ENCODE data around the gene KIAA1586. TPM values are rescaled to one million over a fixed set of nuclear protein-coding genes. Genes with fewer than 3 reads are reported as not detected.
"Not testable (repeated sequence)": the region's sequence is repeated elsewhere in the genome, so short reads cannot be mapped to it uniquely, and the experiment has no call there.

The KIAA1586 gene
- polyA plus RNA-seq, result 12.9 TPM
- long read RNA-seq, donor 1, transcript KIAA1586-201 (4 exons, 2,933 nt), result major isoform, 5 of 6 reads
- long read RNA-seq, donor 1, partial matches to known transcripts, result 0 of 6 reads
- long read RNA-seq, donor 1, other reads (novel, unspliced or antisense), result 0 of 6 reads
- long read RNA-seq, donor 2, transcript KIAA1586-201 (4 exons, 2,933 nt), result major isoform, 6 of 8 reads
- long read RNA-seq, donor 2, partial matches to known transcripts, result 0 of 8 reads
- long read RNA-seq, donor 2, other reads (novel, unspliced or antisense), result 0 of 8 reads
- long read RNA-seq, donor 3, transcript KIAA1586-201 (4 exons, 2,933 nt), result major isoform, 12 of 24 reads
- long read RNA-seq, donor 3, partial matches to known transcripts, result 9 of 24 reads
- long read RNA-seq, donor 3, other reads (novel, unspliced or antisense), result 0 of 24 reads
- long read RNA-seq, donor 4, partial matches to known transcripts, result 0 of 2 reads
- long read RNA-seq, donor 4, other reads (novel, unspliced or antisense), result 0 of 2 reads
- long read RNA-seq, donor 5, transcript KIAA1586-201 (4 exons, 2,933 nt), result major isoform, 9 of 10 reads
- long read RNA-seq, donor 5, partial matches to known transcripts, result 0 of 10 reads
- long read RNA-seq, donor 5, other reads (novel, unspliced or antisense), result 0 of 10 reads
- long read RNA-seq, donor 6, transcript KIAA1586-201 (4 exons, 2,933 nt), result major isoform, 6 of 7 reads
- long read RNA-seq, donor 6, partial matches to known transcripts, result 0 of 7 reads
- long read RNA-seq, donor 6, other reads (novel, unspliced or antisense), result 0 of 7 reads
- long read RNA-seq, donor 7, transcript KIAA1586-201 (4 exons, 2,933 nt), result major isoform, 8 of 8 reads
- long read RNA-seq, donor 7, partial matches to known transcripts, result 0 of 8 reads
- long read RNA-seq, donor 7, other reads (novel, unspliced or antisense), result 0 of 8 reads
- long read RNA-seq, donor 8, transcript KIAA1586-201 (4 exons, 2,933 nt), result major isoform, 9 of 22 reads
- long read RNA-seq, donor 8, partial matches to known transcripts, result 13 of 22 reads
- long read RNA-seq, donor 8, other reads (novel, unspliced or antisense), result 0 of 22 reads
- long read RNA-seq, donor 9, transcript KIAA1586-201 (4 exons, 2,933 nt), result major isoform, 8 of 9 reads
- long read RNA-seq, donor 9, partial matches to known transcripts, result 0 of 9 reads
- long read RNA-seq, donor 9, other reads (novel, unspliced or antisense), result 0 of 9 reads
- long read RNA-seq, donor 10, transcript KIAA1586-201 (4 exons, 2,933 nt), result major isoform, 9 of 26 reads
- long read RNA-seq, donor 10, partial matches to known transcripts, result 16 of 26 reads
- long read RNA-seq, donor 10, other reads (novel, unspliced or antisense), result 0 of 26 reads
- long read RNA-seq, donor 11, transcript KIAA1586-201 (4 exons, 2,933 nt), result major isoform, 6 of 7 reads
- long read RNA-seq, donor 11, partial matches to known transcripts, result 0 of 7 reads
- long read RNA-seq, donor 11, other reads (novel, unspliced or antisense), result 0 of 7 reads

DNA sequence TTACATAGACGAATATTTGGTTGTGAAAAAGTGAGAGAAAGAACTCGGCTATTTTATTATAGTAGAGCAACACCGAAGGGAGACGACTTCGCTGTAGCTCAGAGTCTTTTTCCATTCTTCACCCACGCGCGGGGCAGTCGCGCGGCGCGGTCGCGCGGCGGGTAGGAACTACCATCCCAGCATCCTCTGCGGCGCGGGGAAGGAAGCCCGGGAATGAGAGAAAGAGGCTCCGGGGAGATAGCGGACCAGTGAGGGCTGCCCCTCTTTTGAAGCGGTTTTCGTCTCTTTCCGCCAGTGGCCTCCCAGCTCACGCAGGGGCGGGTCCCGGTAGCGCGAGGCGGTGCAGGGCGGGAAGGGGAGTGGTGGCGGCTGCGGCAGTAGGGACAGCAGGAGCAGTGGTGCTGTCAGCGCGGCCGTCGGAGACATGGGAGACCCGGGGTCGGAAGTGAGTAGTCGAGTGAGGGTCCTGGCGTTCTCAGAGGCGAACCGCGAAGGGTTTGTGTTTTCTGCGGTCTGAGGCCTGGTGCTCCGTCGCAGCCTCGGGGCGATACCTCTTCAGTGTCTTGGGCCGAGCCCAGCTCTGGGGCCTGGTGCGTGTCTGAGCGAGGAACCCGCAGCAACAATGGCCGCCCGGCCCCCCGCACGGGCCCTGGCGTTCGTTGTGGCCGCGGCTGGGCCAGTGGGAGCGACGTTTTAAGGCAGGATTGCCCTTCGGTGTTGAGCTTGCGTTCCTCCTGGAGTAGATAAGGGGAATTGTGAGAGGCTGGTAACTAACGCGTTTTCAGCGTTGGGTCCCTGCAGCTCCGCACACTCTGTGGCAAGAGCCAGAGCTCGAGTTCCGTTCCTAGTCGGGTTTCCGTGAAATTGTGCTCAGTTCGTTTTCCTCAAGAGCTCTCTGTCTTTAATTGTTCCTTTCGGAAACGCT is at the start of gene KIAA1586:
Gene KIAA1586, plus strand, starts transcription at position 362 of the 925 bp plus-strand sequence. Its CDS starts 63 bp downstream, at position 425.
- H3K4me1 ChIP-seq (ENCODE audit: control insufficient read depth, insufficient read depth, low read length); H3K27me3 ChIP-seq (ENCODE audit: control insufficient read depth, insufficient read depth, low read length); H3K36me3 ChIP-seq (ENCODE audit: control insufficient read depth, insufficient read depth, low read length); H3K9me3 ChIP-seq (ENCODE audit: control insufficient read depth, low read depth, low read length): not testable (repeated sequence)
- H3K27ac ChIP-seq (ENCODE audit: low read length), result peak within 1 kb of the TSS; percentile 61
- peak within 1 kb of the TSS; percentile 61 for H3K4me3 ChIP-seq (ENCODE audit: low read length)
- no CpG with 5 or more reads among the region's 78 CpGs for WGBS (ENCODE audit: insufficient coverage, low lambda C conversion rate)
- DNase-seq, result peak; percentile 82 to 93

DNA sequence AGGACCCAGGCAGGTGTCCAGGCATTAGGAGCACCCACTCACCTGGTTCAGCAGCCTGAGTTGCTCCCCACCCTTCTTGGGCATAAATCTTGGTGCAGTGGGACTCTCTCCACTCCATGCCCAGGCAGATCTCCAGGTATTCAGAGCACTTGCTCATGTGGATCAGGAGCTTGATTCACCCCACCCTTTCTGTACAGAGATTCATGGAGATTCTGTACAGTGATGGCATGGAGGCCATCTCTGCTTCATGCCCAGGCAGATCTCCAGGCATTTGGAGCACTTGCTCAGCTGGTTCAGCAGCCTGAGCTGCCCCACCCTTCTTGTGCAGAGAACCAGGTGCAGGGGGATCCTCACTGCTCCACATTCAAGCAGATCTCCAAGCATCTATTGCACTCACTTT is 47.4 kb upstream of the KIAA1586 start:
- no peaks in the 10 kb centered on the region for H3K36me3 ChIP-seq (ENCODE audit: control insufficient read depth, insufficient read depth, low read length)
- no peak overlapping the region for H3K27ac ChIP-seq (ENCODE audit: low read length)
- H3K4me1 ChIP-seq (ENCODE audit: control insufficient read depth, insufficient read depth, low read length), result no peaks in the 10 kb centered on the region
- DNase-seq, result no peak
- H3K4me3 ChIP-seq (ENCODE audit: low read length), result no peak overlapping the region
- H3K27me3 ChIP-seq (ENCODE audit: control insufficient read depth, insufficient read depth, low read length), result no peaks in the 10 kb centered on the region
- H3K9me3 ChIP-seq (ENCODE audit: control insufficient read depth, low read depth, low read length), result peaks cover 3% of the 10 kb centered on the region

- not testable (repeated sequence) for H3K36me3 ChIP-seq (ENCODE audit: control insufficient read depth, insufficient read depth, low read length); H3K4me3 ChIP-seq (ENCODE audit: low read length); H3K27ac ChIP-seq (ENCODE audit: low read length); H3K9me3 ChIP-seq (ENCODE audit: control insufficient read depth, low read depth, low read length); DNase-seq; H3K4me1 ChIP-seq (ENCODE audit: control insufficient read depth, insufficient read depth, low read length); H3K27me3 ChIP-seq (ENCODE audit: control insufficient read depth, insufficient read depth, low read length)
- WGBS (ENCODE audit: insufficient coverage, low lambda C conversion rate), result no CpG with 5 or more reads among the region's 18 CpGs
These were observed 46.7 kb upstream of the KIAA1586 start for GRCh38 chr6:56999748-57000147.

DNA sequence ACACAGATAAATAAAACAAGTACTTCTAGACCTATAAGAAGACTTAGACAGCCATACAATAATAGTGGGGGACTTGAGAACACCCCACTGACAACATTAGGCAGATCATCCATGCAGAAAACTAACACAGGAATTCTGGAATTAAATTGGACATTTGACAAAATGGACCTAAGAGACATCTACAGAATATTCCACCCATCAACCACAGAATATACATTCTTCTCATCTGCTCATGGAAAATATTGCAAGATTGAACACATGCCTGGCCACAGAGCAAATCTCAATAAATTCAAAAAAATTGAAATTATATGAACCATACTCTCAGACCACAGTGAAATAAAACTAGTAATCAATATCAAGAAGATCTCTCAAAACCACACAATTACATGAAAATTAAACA is 44.3 kb upstream of the KIAA1586 start:
- Histone ChIP-seq H3K4me1 (ENCODE audit: control insufficient read depth, insufficient read depth, low read length) (no peaks in the 10 kb centered on the region), H3K9me3 (ENCODE audit: control insufficient read depth, low read depth, low read length) (peaks cover 3% of the 10 kb centered on the region), H3K27me3 (ENCODE audit: control insufficient read depth, insufficient read depth, low read length) (no peaks in the 10 kb centered on the region), H3K36me3 (ENCODE audit: control insufficient read depth, insufficient read depth, low read length) (no peaks in the 10 kb centered on the region), H3K4me3 (ENCODE audit: low read length) (no peak overlapping the region), H3K27ac (ENCODE audit: low read length) (no peak overlapping the region)
- no peak for DNase-seq

- no peak for DNase-seq
- no CpG with 5 or more reads among the region's 14 CpGs for WGBS (ENCODE audit: insufficient coverage, low lambda C conversion rate)
- no peaks in the 10 kb centered on the region for H3K4me1 ChIP-seq (ENCODE audit: control insufficient read depth, insufficient read depth, low read length)
These were observed 42.2 kb upstream of the KIAA1586 start for GRCh38 chr6:57004292-57004691.

GRCh38 chr6:57006101-57006500 is 40.4 kb upstream of the KIAA1586 start:
- DNase-seq, result no peak
- no peaks in the 10 kb centered on the region for H3K27me3 ChIP-seq (ENCODE audit: control insufficient read depth, insufficient read depth, low read length)

More at GRCh38 chr6:57004292-57004691, 42.2 kb upstream of the KIAA1586 start:
- Histone ChIP-seq H3K9me3 (ENCODE audit: control insufficient read depth, low read depth, low read length) (peaks cover 3% of the 10 kb centered on the region), H3K4me3 (ENCODE audit: low read length) (no peak overlapping the region), H3K36me3 (ENCODE audit: control insufficient read depth, insufficient read depth, low read length) (no peaks in the 10 kb centered on the region), H3K27me3 (ENCODE audit: control insufficient read depth, insufficient read depth, low read length) (no peaks in the 10 kb centered on the region), H3K27ac (ENCODE audit: low read length) (no peak overlapping the region)

GRCh38 chr6:57008069-57008468 is 38.4 kb upstream of the KIAA1586 start:
- not testable (repeated sequence) for H3K9me3 ChIP-seq (ENCODE audit: control insufficient read depth, low read depth, low read length); H3K4me3 ChIP-seq (ENCODE audit: low read length); H3K4me1 ChIP-seq (ENCODE audit: control insufficient read depth, insufficient read depth, low read length); DNase-seq; H3K27ac ChIP-seq (ENCODE audit: low read length); H3K36me3 ChIP-seq (ENCODE audit: control insufficient read depth, insufficient read depth, low read length); H3K27me3 ChIP-seq (ENCODE audit: control insufficient read depth, insufficient read depth, low read length)
- no CpG with 5 or more reads among the region's 2 CpGs for WGBS (ENCODE audit: insufficient coverage, low lambda C conversion rate)

More at GRCh38 chr6:57006101-57006500, 40.4 kb upstream of the KIAA1586 start:
- WGBS (ENCODE audit: insufficient coverage, low lambda C conversion rate), result no CpG with 5 or more reads among the region's 3 CpGs
- no peak overlapping the region for H3K4me3 ChIP-seq (ENCODE audit: low read length)
- no peaks in the 10 kb centered on the region for H3K9me3 ChIP-seq (ENCODE audit: control insufficient read depth, low read depth, low read length)
- H3K36me3 ChIP-seq (ENCODE audit: control insufficient read depth, insufficient read depth, low read length), result no peaks in the 10 kb centered on the region
- no peaks in the 10 kb centered on the region for H3K4me1 ChIP-seq (ENCODE audit: control insufficient read depth, insufficient read depth, low read length)
- no peak overlapping the region for H3K27ac ChIP-seq (ENCODE audit: low read length)

DNA sequence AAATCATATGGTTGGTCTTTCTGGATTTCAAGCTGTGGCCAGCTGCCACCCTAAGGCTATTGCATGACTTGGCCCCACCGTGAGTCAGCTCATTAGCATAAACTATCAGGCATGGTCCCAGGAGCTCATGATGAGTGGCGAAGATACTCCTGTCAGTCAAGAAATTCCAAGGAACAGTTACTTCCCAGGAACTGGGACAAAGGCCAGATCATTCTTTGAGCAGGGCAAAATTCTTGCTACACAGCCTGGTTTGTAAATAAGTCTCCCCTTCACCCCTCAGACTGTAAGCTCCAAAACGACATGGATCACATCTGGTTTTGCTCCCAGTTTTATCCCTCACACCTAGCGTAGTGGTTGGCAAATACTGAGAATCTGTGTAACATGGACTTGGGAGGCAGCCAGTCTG is 33.0 kb upstream of the KIAA1586 start:
- no CpG with 5 or more reads among the region's 4 CpGs for WGBS (ENCODE audit: insufficient coverage, low lambda C conversion rate)
- no peak for DNase-seq
- no peak overlapping the region for H3K27ac ChIP-seq (ENCODE audit: low read length)
- peaks cover 2% of the 10 kb centered on the region for H3K27me3 ChIP-seq (ENCODE audit: control insufficient read depth, insufficient read depth, low read length)
- H3K4me1 ChIP-seq (ENCODE audit: control insufficient read depth, insufficient read depth, low read length), result no peaks in the 10 kb centered on the region
- H3K36me3 ChIP-seq (ENCODE audit: control insufficient read depth, insufficient read depth, low read length), result no peaks in the 10 kb centered on the region
- H3K4me3 ChIP-seq (ENCODE audit: low read length), result no peak overlapping the region
- no peaks in the 10 kb centered on the region for H3K9me3 ChIP-seq (ENCODE audit: control insufficient read depth, low read depth, low read length)

- DNase-seq, result peak in 1 of 2 donors; percentile 17
- WGBS (ENCODE audit: insufficient coverage, low lambda C conversion rate), result 50% methylated on average over 1 of the region's 3 CpGs
- H3K9me3 ChIP-seq (ENCODE audit: control insufficient read depth, low read depth, low read length), result no peaks in the 10 kb centered on the region
- no peak overlapping the region for H3K27ac ChIP-seq (ENCODE audit: low read length)
- H3K27me3 ChIP-seq (ENCODE audit: control insufficient read depth, insufficient read depth, low read length), result peaks cover 2% of the 10 kb centered on the region
- no peak overlapping the region for H3K4me3 ChIP-seq (ENCODE audit: low read length)
- H3K36me3 ChIP-seq (ENCODE audit: control insufficient read depth, insufficient read depth, low read length), result no peaks in the 10 kb centered on the region
- H3K4me1 ChIP-seq (ENCODE audit: control insufficient read depth, insufficient read depth, low read length), result no peaks in the 10 kb centered on the region
These were observed 29.4 kb upstream of the KIAA1586 start for GRCh38 chr6:57017069-57017468.

All from large intestine (tissue), 12 donors.